Peyer's patch (tissue), 4 donors: ENCODE data around the gene RAD51C. TPM values are rescaled to one million over a fixed set of nuclear protein-coding genes. Genes with fewer than 3 reads are reported as not detected.

Experiments
- DNase-seq, 3 donors: peaks; one replicate each; pipeline ENCODE4 v3.0.0-alpha.2; 2017 to 2019
- H3K27ac ChIP-seq, 4 donors: fragments of 200-600 bp; sonication (generic); one replicate each; pipeline ENCODE4 v1.5.1; 2016 to 2019
- H3K27me3 ChIP-seq, 2 donors: fragments of 200-600 bp; sonication (generic); one replicate each; pipeline ENCODE4 v1.5.1; 2019
- H3K36me3 ChIP-seq, 3 donors: fragments of 200-600 bp; sonication (generic); one replicate each; pipeline ENCODE4 v1.5.1; 2016 to 2019
- H3K4me1 ChIP-seq, 4 donors: fragments of 200-600 bp; sonication (generic); one replicate each; pipeline ENCODE4 v1.5.1; 2016 to 2019
- H3K4me3 ChIP-seq, 4 donors: fragments of 200-600 bp; sonication (generic); 1 replicate in 3 of 4; 2 replicates in 1 of 4; pipeline ENCODE4 v1.5.1; 2016 to 2019; ENCODE audit warnings: mild to moderate bottlenecking in 1 of 4
- H3K9me3 ChIP-seq, 4 donors: fragments of 200-600 bp; sonication (generic); one replicate each; pipeline ENCODE4 v1.5.1; 2016 to 2019; ENCODE audit warnings: mild to moderate bottlenecking in 1 of 4
- CTCF ChIP-seq, 6 experiments: fragments of 450-650 bp in 4 of 6; fragments of 200-600 bp in 2 of 6; sonication (generic) in 1 of 6; IDR thresholded peaks; one replicate each; pipeline ENCODE4 v1.5.1; 2017 to 2019; ENCODE audit warnings: antibody characterized with exemption in 6 of 6, mild to moderate bottlenecking in 3 of 6, moderate library complexity in 1 of 6
- POLR2A ChIP-seq, 2 donors: fragments of 450-650 bp; IDR thresholded peaks; one replicate each; pipeline ENCODE4 v1.5.1; 2017; ENCODE audit warnings: antibody characterized with exemption in 2 of 2, mild to moderate bottlenecking in 2 of 2, moderate library complexity in 2 of 2
- total RNA-seq, 4 donors: library from RNA; depleted of rRNA; stranded (reverse); fragments of >200 nt; gene quantifications; one replicate each; pipeline ENCODE4 v1.1.0, GENCODE V29; 2016

RAD51C gene
- total RNA-seq, 4 donors from 2014 or later = 4.0 to 41.3 (median 8.3) TPM

GRCh38 chr17:58660621-58661020, 31.8 kb upstream of the RAD51C start:
- H3K36me3 ChIP-seq = no peaks in the 10 kb centered on the region
- H3K9me3 ChIP-seq = no peaks in the 10 kb centered on the region
- no peak overlapping the region for H3K27ac ChIP-seq
- no peak for TF ChIP-seq CTCF (IDR thresholded peaks at IDR 0.05)
- no peak for TF ChIP-seq POLR2A (IDR thresholded peaks at IDR 0.05)
- no peak for DNase-seq
- no peaks in the 10 kb centered on the region for H3K4me1 ChIP-seq
- no peaks in the 10 kb centered on the region for H3K27me3 ChIP-seq
- H3K4me3 ChIP-seq = no peak overlapping the region

GRCh38 chr17:58661499-58661898, 30.9 kb upstream of the RAD51C start:
- Histone ChIP-seq H3K9me3 (no peaks in the 10 kb centered on the region), H3K27me3 (no peaks in the 10 kb centered on the region), H3K27ac (no peak overlapping the region), H3K4me3 (no peak overlapping the region), H3K4me1 (no peaks in the 10 kb centered on the region), H3K36me3 (no peaks in the 10 kb centered on the region)
- TF ChIP-seq POLR2A (IDR thresholded peaks at IDR 0.05) (no peak), CTCF (IDR thresholded peaks at IDR 0.05) (no peak)
- no peak for DNase-seq

DNA sequence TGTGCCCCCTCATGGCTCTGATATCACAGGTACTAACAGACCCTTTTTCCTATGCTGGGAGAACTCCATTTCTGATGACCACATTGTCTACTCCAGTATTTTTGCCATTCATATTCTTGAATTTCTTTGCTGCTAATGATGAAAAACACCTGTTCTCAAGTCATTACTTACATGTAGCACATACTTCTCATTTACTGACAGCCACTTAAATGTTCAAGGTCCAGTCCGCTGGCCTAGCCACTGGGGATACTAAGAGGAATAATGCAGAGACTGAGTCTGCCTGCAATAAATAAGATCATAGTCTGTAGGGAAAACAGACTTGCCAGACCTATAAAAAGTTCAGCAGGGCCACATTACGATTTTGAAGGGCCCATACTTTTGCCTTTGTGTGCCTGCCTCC, 28.1 kb upstream of the RAD51C start:
- no peak for TF ChIP-seq POLR2A (IDR thresholded peaks at IDR 0.05)
- no peak for TF ChIP-seq CTCF (IDR thresholded peaks at IDR 0.05)
- no peak for DNase-seq
- no peak overlapping the region for H3K27ac ChIP-seq
- no peak overlapping the region for H3K4me3 ChIP-seq
- no peaks in the 10 kb centered on the region for H3K27me3 ChIP-seq
- no peaks in the 10 kb centered on the region for H3K4me1 ChIP-seq
- no peaks in the 10 kb centered on the region for H3K9me3 ChIP-seq
- H3K36me3 ChIP-seq = no peaks in the 10 kb centered on the region

GRCh38 chr17:58665946-58666857, 26.2 kb upstream of the RAD51C start:
- H3K4me3 ChIP-seq = peak overlapping the region in 3 of 4 donors; percentile 6 to 32 (median 23)
- no peaks in the 10 kb centered on the region for H3K4me1 ChIP-seq
- TF ChIP-seq POLR2A (IDR thresholded peaks at IDR 0.05) (no peak), CTCF (IDR thresholded peaks at IDR 0.05) (no peak)
- DNase-seq = no peak
- H3K27ac ChIP-seq = peak overlapping the region in 1 of 4 donors; percentile 35
- H3K36me3 ChIP-seq = no peaks in the 10 kb centered on the region
- no peaks in the 10 kb centered on the region for H3K9me3 ChIP-seq
- no peaks in the 10 kb centered on the region for H3K27me3 ChIP-seq

DNA sequence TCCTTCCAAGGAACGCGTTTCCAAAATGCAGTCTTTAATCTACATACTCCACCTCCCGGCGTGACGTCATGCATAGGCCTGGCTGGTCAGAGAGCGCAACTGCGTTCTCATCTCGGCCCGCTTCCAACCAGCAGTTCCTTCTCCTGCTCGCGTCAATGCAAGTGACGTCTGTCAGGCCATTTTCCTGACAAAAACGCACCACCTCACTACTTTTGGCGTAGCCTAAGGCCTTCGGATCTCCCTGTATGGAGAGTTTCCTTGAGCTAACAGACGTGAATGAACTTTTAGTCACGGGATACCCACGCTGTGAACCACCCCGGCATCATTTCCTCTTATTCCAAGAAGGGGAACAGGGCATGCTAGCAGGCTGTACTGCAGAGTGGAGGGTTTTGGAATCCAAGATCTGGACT, 25.5 kb upstream of the RAD51C start:
- Histone ChIP-seq H3K4me3 (peak overlapping the region in 3 of 4 donors; percentile 6 to 32 (median 23)), H3K9me3 (no peaks in the 10 kb centered on the region), H3K27ac (peak overlapping the region in 2 of 4 donors; percentile 31 to 35), H3K36me3 (no peaks in the 10 kb centered on the region), H3K27me3 (no peaks in the 10 kb centered on the region), H3K4me1 (no peaks in the 10 kb centered on the region)
- TF ChIP-seq POLR2A (IDR thresholded peaks at IDR 0.05) = no peak
- TF ChIP-seq CTCF (IDR thresholded peaks at IDR 0.05) = no peak
- DNase-seq = peak; percentile 57 to 88 (median 68)
